SU-DHL-6 (cell line): Measurements from ENCODE around the gene C1QTNF6.
A peak's percentile ranks its signal among the peaks of the same experiment; 100 is the strongest.

Experiments used
- H2AFZ ChIP-seq: fragments of 200-600 bp; sonication (generic); 2 replicates; pipeline ENCODE4 v1.6.1; 2014; ENCODE audit warnings: low read depth, mild to moderate bottlenecking, moderate library complexity, mixed read lengths, antibody characterized with exemption, low read length; ENCODE audit not compliant: severe bottlenecking
- H3F3A ChIP-seq: fragments of 200-600 bp; shearing (Covaris generic); 2 replicates; pipeline ENCODE4 v1.6.0; 2016; ENCODE audit warnings: antibody characterized with exemption, mild to moderate bottlenecking; ENCODE audit not compliant: insufficient read depth
- H3K27ac ChIP-seq: fragments of 200-600 bp; sonication (generic); 2 replicates; pipeline ENCODE4 v1.5.1; 2016; ENCODE audit warnings: low read depth, mild to moderate bottlenecking, low read length, moderate library complexity, mixed read lengths
- H3K27me3 ChIP-seq: fragments of 200-600 bp; sonication (generic), shearing (Covaris generic); 2 replicates; pipeline ENCODE4 v1.6.0; 2014; ENCODE audit warnings: mild to moderate bottlenecking, low read length
- H3K36me3 ChIP-seq: fragments of 200-600 bp; sonication (generic); 2 replicates; pipeline ENCODE4 v1.6.1; 2014; ENCODE audit warnings: mild to moderate bottlenecking, low read length, mixed read lengths
- H3K4me2 ChIP-seq: fragments of 300-600, 200-600 bp; shearing (Covaris generic), sonication (generic); 2 replicates; pipeline ENCODE4 v1.6.0; 2014; ENCODE audit warnings: low read length, low read depth, mild to moderate bottlenecking; ENCODE audit not compliant: poor library complexity, severe bottlenecking
- H3K4me3 ChIP-seq: fragments of 200-600 bp; sonication (generic); 2 replicates; pipeline ENCODE4 v1.5.1; 2014; ENCODE audit warnings: antibody characterized with exemption, low read length, mild to moderate bottlenecking, mixed read lengths; ENCODE audit not compliant: insufficient read depth, poor library complexity, severe bottlenecking
- H3K79me2 ChIP-seq: fragments of 200-600 bp; sonication (generic); 2 replicates; pipeline ENCODE4 v1.6.1; 2014; ENCODE audit warnings: mild to moderate bottlenecking, low read length, moderate library complexity; ENCODE audit not compliant: insufficient read depth
- H3K9ac ChIP-seq: fragments of 200-600 bp; sonication (generic); 2 replicates; pipeline ENCODE4 v1.7.0; 2014; ENCODE audit warnings: mild to moderate bottlenecking, low read length
- H3K9me2 ChIP-seq: fragments of 200-600 bp; sonication (generic); replicated peaks from 2 replicates; pipeline ENCODE4 v1.6.1; 2014; ENCODE audit warnings: low read length; ENCODE audit not compliant: insufficient read depth
- H3K9me3 ChIP-seq: fragments of 200-600 bp; sonication (generic); 2 replicates; pipeline ENCODE4 v1.6.1; 2014; ENCODE audit warnings: low read length, mixed read lengths; ENCODE audit not compliant: insufficient read depth
- H4K20me1 ChIP-seq: fragments of 200-600 bp; sonication (generic); 2 replicates; pipeline ENCODE4 v1.6.1; 2014; ENCODE audit warnings: low read depth, mild to moderate bottlenecking, antibody characterized with exemption, low read length, moderate library complexity, mixed read lengths
- EZH2phosphoT487 ChIP-seq: fragments of 200-600 bp; sonication (generic), shearing (Covaris generic); conservative IDR thresholded peaks from 2 replicates; pipeline ENCODE4 v1.6.1; 2018; ENCODE audit warnings: mild to moderate bottlenecking, antibody characterized with exemption, low read length, moderate library complexity, mixed read lengths
- TF ChIP-seq, protein P1 (sequence below): fragments of 200-600 bp; sonication (generic); IDR thresholded peaks from one replicate; pipeline ENCODE4 v1.5.1; 2017; ENCODE audit warnings: antibody characterized with exemption, mild to moderate bottlenecking, low read length, moderate library complexity; ENCODE audit not compliant: insufficient read depth, poor library complexity, severe bottlenecking

Gene C1QTNF6

GRCh38 chr22:37167981-37168647 lies 19.9 kb downstream of the C1QTNF6 start:
- H3K9me2 ChIP-seq, result no peaks in the 10 kb centered on the region

GRCh38 chr22:37167176-37167980 lies 20.7 kb downstream of the C1QTNF6 start:
- H3K27ac ChIP-seq, result no peak overlapping the region
- no peak overlapping the region for H3K4me3 ChIP-seq
- no peaks in the 10 kb centered on the region for H3K9me2 ChIP-seq
- H3K9ac ChIP-seq, result no peak overlapping the region
- H4K20me1 ChIP-seq, result no peaks in the 10 kb centered on the region
- no peaks in the 10 kb centered on the region for H3K27me3 ChIP-seq
- H3K9me3 ChIP-seq, result no peaks in the 10 kb centered on the region
- H3K4me2 ChIP-seq, result no peak overlapping the region
- H3K79me2 ChIP-seq, result no peaks in the 10 kb centered on the region
- TF ChIP-seq EZH2phosphoT487, result no peak
- TF ChIP-seq, protein P1, sequence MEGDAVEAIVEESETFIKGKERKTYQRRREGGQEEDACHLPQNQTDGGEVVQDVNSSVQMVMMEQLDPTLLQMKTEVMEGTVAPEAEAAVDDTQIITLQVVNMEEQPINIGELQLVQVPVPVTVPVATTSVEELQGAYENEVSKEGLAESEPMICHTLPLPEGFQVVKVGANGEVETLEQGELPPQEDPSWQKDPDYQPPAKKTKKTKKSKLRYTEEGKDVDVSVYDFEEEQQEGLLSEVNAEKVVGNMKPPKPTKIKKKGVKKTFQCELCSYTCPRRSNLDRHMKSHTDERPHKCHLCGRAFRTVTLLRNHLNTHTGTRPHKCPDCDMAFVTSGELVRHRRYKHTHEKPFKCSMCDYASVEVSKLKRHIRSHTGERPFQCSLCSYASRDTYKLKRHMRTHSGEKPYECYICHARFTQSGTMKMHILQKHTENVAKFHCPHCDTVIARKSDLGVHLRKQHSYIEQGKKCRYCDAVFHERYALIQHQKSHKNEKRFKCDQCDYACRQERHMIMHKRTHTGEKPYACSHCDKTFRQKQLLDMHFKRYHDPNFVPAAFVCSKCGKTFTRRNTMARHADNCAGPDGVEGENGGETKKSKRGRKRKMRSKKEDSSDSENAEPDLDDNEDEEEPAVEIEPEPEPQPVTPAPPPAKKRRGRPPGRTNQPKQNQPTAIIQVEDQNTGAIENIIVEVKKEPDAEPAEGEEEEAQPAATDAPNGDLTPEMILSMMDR, result no peak
- no peak overlapping the region for H2AFZ ChIP-seq
- H3K36me3 ChIP-seq, result no peaks in the 10 kb centered on the region
- H3F3A ChIP-seq, result no peaks in the 10 kb centered on the region

More at GRCh38 chr22:37167981-37168647, 19.9 kb downstream of the C1QTNF6 start:
- Histone ChIP-seq H3F3A (no peaks in the 10 kb centered on the region), H3K9me3 (no peaks in the 10 kb centered on the region), H3K27me3 (no peaks in the 10 kb centered on the region), H3K4me2 (no peak overlapping the region), H3K79me2 (no peaks in the 10 kb centered on the region), H4K20me1 (no peaks in the 10 kb centered on the region), H3K36me3 (no peaks in the 10 kb centered on the region), H2AFZ (no peak overlapping the region), H3K4me3 (no peak overlapping the region), H3K9ac (no peak overlapping the region), H3K27ac (no peak overlapping the region)
- TF ChIP-seq, protein P1, result no peak
- no peak for TF ChIP-seq EZH2phosphoT487

DNA sequence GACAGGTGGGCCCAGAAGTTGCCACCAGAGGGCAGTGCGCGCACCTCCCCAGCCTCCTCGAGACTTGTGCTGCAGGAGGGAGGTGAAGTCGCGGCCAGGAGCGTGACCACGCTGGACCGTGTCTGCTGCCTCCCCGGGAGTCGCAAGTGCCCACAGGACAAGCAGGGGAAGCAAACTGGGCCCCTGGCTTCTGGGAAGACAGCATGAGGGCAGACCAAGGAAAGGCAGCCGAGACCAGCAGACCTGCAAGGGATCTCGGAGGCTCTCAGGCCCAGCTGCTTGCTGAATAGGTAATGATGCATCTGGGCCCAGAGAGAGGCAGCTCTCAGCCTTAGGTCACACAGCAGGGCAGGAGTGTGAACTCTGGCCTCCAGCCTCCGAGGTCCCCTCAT lies 21.4 kb downstream of the C1QTNF6 start:
- no peaks in the 10 kb centered on the region for H3F3A ChIP-seq
- no peaks in the 10 kb centered on the region for H3K9me2 ChIP-seq
- TF ChIP-seq EZH2phosphoT487, result no peak
- TF ChIP-seq, protein P1, result peak; percentile 85
- H3K27me3 ChIP-seq, result no peaks in the 10 kb centered on the region
- no peak overlapping the region for H3K4me3 ChIP-seq
- no peaks in the 10 kb centered on the region for H3K36me3 ChIP-seq
- no peak overlapping the region for H3K9ac ChIP-seq
- H2AFZ ChIP-seq, result no peak overlapping the region
- H3K79me2 ChIP-seq, result no peaks in the 10 kb centered on the region
- no peaks in the 10 kb centered on the region for H4K20me1 ChIP-seq
- H3K4me2 ChIP-seq, result no peak overlapping the region
- H3K27ac ChIP-seq, result no peak overlapping the region
- H3K9me3 ChIP-seq, result peaks cover 3% of the 10 kb centered on the region; the same call in 1 of the 2 replicates
